RWPE2 (cell line): ENCODE measurements around the gene CLCN6.

ENCODE experiments used
- ATAC-seq: fragments of 200-7000 bp; cut with Tn5 transposase; 3 replicates; pipeline ENCODE4 v1.9.1; 2021; ENCODE audit warnings: low read depth
- DNase-seq: peaks from one replicate; pipeline ENCODE4 v3.0.0-alpha.2; 2020; ENCODE audit warnings: low spot score
- H3K27ac ChIP-seq: fragments of 450-650 bp; 2 replicates; pipeline ENCODE4 v1.5.1; 2017; ENCODE audit warnings: mild to moderate bottlenecking; ENCODE audit not compliant: poor library complexity, severe bottlenecking
- H3K27me3 ChIP-seq: fragments of 250-450 bp; sonication (Bioruptor Pico); 2 replicates; pipeline ENCODE4 v1.5.1; 2021; ENCODE audit warnings: mild to moderate bottlenecking, moderate library complexity; ENCODE audit not compliant: insufficient read depth, poor library complexity, severe bottlenecking
- H3K36me3 ChIP-seq: fragments of 250-450 bp; sonication (Bioruptor Pico); 2 replicates; pipeline ENCODE4 v1.5.1; 2020; ENCODE audit warnings: low read depth, mild to moderate bottlenecking, moderate library complexity
- H3K4me1 ChIP-seq: fragments of 250-450 bp; sonication (Bioruptor Pico); 2 replicates; pipeline ENCODE4 v1.5.1; 2021; ENCODE audit warnings: mild to moderate bottlenecking, moderate library complexity; ENCODE audit not compliant: insufficient read depth, poor library complexity, severe bottlenecking
- H3K4me3 ChIP-seq: fragments of 250-450 bp; sonication (Bioruptor Pico); 2 replicates; pipeline ENCODE4 v1.5.1; 2021; ENCODE audit warnings: mild to moderate bottlenecking, moderate library complexity; ENCODE audit not compliant: severe bottlenecking
- H3K9me3 ChIP-seq: fragments of 250-450 bp; sonication (Bioruptor Pico); 2 replicates; pipeline ENCODE4 v1.5.1; 2021; ENCODE audit warnings: mild to moderate bottlenecking, moderate library complexity; ENCODE audit not compliant: severe bottlenecking
- CTCF ChIP-seq: fragments of 450-650 bp; IDR thresholded peaks from one replicate; pipeline ENCODE4 v1.5.1; 2017; ENCODE audit warnings: mild to moderate bottlenecking, moderate library complexity; ENCODE audit not compliant: poor library complexity, severe bottlenecking

CLCN6 gene

GRCh38 chr1:11761988-11762406 is 44.0 kb upstream of the CLCN6 start, which contains the start of gene C1orf167:
Gene C1orf167 (plus strand): TSS chr1:11762193. CDS start chr1:11764401, 2,208 bp downstream.
- Histone ChIP-seq H3K9me3 (no peaks in the 10 kb centered on the region), H3K4me1 (no peaks in the 10 kb centered on the region), H3K36me3 (no peaks in the 10 kb centered on the region), H3K27me3 (no peaks in the 10 kb centered on the region), H3K4me3 (no peak within 1 kb of the TSS), H3K27ac (no peak within 1 kb of the TSS)
- no peak for TF ChIP-seq CTCF
- no peak for DNase-seq
- ATAC-seq: peak; percentile 58; the same call in 1 of the 3 replicates

GRCh38 chr1:11764115-11764514 is 41.9 kb upstream of the CLCN6 start:
- H3K27ac ChIP-seq: no peak overlapping the region
- H3K9me3 ChIP-seq: no peaks in the 10 kb centered on the region
- no peaks in the 10 kb centered on the region for H3K27me3 ChIP-seq
- DNase-seq: no peak
- ATAC-seq: peak; percentile 16; the same call in 1 of the 3 replicates
- TF ChIP-seq CTCF: no peak
- no peaks in the 10 kb centered on the region for H3K4me1 ChIP-seq
- H3K36me3 ChIP-seq: no peaks in the 10 kb centered on the region
- H3K4me3 ChIP-seq: no peak overlapping the region

- Histone ChIP-seq H3K27me3 (no peaks in the 10 kb centered on the region), H3K27ac (no peak overlapping the region), H3K4me1 (no peaks in the 10 kb centered on the region), H3K9me3 (no peaks in the 10 kb centered on the region), H3K4me3 (no peak overlapping the region), H3K36me3 (no peaks in the 10 kb centered on the region)
- ATAC-seq: no peak
- TF ChIP-seq CTCF: no peak
- no peak for DNase-seq
Observed at GRCh38 chr1:11764519-11764918, 41.5 kb upstream of the CLCN6 start.

GRCh38 chr1:11765661-11766428 is 40.1 kb upstream of the CLCN6 start:
- H3K27ac ChIP-seq: no peak overlapping the region
- TF ChIP-seq CTCF: no peak
- no peaks in the 10 kb centered on the region for H3K36me3 ChIP-seq
- DNase-seq: no peak
- H3K4me1 ChIP-seq: no peaks in the 10 kb centered on the region
- no peaks in the 10 kb centered on the region for H3K27me3 ChIP-seq
- ATAC-seq: no peak
- no peaks in the 10 kb centered on the region for H3K9me3 ChIP-seq
- no peak overlapping the region for H3K4me3 ChIP-seq

- no peaks in the 10 kb centered on the region for H3K4me1 ChIP-seq
- no peaks in the 10 kb centered on the region for H3K9me3 ChIP-seq
- no peak overlapping the region for H3K27ac ChIP-seq
- H3K27me3 ChIP-seq: no peaks in the 10 kb centered on the region
- no peak overlapping the region for H3K4me3 ChIP-seq
- no peaks in the 10 kb centered on the region for H3K36me3 ChIP-seq
- ATAC-seq: no peak
- TF ChIP-seq CTCF: no peak
- DNase-seq: no peak
Observed at GRCh38 chr1:11766429-11766776, 39.6 kb upstream of the CLCN6 start.
